ENCODE data around the gene TNP2.

The TNP2 gene

DNA sequence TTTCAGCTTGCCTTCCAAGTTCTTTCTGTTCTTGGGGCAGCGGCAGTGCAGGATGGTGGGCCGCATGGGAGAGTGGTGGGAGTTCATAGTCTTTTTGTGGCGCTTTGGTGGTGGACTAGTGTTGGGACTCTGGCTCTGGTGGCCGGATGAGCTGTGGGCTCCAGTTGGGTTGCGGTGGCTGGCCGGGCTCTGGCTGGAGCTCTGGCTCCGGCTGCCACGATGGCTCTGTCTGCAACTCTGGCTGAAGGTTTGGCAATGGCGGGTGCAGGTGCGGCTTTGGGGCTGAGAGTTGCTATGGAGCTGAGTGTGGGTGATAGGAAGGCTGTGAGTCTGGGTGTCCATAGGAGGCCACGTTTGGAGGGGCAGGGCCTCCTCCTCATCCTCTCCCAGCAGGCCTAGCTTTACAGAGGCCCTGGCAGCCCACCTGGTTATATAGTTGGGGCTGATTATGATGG is at the start of gene TNP2:
TSS of gene TNP2 (minus strand) at position 405 of the 455 bp plus-strand sequence. CDS start at position 342, 63 bp downstream.
- no peak for DNase-seq (ENCODE audit: low spot score)

DNA sequence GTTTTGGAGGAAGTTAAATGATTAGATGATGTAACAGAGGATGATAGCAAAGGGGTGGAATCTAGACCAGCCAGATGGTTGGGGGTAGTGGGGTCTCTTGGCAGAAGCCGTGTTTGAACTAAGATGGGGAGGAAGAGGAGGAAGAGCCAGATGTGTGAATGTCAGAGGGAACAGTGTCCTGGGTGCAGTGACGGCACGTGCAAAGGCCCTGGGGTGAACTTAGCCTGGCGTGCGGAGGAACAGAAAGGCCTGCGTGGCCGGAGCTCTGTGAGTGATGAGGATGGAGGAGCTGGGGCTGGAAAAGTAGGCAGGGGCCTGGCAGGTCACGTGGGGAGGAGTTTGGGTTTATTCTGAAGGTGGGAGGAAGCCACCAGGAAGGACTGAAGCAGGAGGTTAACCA is 49.7 kb upstream of the TNP2 start:
- no peak for DNase-seq (ENCODE audit: low spot score)

DNA sequence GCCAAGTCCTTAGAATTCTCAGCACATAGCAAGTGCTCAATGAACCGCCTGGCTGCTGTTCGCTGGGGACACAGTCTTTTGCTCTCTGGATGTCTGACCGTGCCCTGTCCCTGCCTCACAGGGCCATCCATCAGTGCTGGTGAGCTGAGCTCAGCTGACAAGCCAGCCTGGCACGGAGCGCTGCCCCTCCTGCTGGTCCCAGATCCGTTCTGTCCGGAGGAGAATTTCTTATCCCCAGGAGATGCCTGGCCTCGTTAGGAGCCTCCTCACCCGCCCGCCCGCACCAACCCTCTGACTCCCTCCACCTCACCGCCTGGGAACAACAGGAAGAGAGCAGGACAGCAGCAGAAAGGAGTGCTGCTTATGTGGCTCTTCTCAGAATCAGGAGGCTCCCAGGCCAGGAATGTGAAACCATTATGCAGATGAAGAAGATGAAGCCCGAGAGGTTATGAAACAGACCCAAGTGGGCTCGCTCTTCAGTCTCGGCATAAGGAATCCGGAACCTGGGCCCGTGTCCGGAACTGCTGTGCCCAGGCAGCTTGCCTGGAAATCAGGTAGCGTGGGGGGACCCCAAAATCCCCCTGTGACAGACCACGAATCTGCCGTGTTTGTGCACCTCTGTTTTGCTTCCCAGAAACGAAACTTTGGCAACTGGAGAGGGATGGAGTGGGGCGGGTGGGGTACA is 47.3 kb upstream of the TNP2 start:
- no peak for DNase-seq (ENCODE audit: low spot score)

DNA sequence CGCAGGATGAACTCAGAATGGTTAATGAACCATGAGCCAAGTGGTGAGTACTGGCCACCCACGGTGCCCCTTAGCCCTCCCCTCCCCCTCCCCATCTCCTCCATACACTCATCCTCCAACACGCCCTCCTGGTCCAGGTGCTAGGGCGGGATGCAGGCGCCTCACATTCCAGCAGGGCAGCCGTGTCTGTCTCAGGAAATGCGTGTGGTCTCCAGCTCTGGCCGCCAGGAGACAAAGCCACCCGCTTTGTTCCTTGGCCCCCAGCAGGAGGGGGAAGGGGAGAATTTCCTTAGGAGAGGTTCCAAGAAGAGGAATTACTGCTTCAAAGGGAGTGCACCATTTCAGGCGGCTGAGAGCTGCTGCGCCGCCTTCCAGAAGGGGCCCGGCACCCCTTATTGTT is 46.4 kb upstream of the TNP2 start:
- no peak for DNase-seq (ENCODE audit: low spot score)

DNA sequence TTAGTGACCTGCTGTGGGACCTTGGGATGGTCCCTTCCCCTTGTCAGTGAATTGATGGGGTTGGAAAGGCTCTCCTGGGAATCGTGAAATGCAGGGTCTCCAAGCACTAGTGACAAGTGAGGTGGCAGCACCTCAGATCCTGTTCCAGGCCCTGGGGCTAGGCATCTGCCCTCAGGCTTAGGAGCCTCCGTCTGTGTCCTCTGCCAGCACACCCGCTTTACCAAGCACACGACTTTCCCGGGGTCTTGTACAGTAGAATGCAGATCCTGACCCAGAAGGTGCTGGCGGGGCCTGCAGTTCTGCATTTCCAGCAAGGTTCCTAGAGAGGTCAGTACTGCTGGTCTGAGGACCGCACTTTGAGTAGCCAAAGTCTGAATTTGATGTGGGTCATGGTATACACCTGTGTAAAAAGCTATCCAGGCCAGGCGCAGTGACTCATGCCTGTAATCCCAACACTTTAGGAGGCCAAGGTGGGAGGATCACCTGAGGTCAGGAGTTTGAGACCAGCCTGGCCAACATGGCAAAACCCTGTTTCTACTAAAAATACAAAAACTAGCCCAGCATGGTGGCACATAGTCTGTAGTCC is 45.3 kb upstream of the TNP2 start:
- DNase-seq (ENCODE audit: low spot score) = no peak

DNA sequence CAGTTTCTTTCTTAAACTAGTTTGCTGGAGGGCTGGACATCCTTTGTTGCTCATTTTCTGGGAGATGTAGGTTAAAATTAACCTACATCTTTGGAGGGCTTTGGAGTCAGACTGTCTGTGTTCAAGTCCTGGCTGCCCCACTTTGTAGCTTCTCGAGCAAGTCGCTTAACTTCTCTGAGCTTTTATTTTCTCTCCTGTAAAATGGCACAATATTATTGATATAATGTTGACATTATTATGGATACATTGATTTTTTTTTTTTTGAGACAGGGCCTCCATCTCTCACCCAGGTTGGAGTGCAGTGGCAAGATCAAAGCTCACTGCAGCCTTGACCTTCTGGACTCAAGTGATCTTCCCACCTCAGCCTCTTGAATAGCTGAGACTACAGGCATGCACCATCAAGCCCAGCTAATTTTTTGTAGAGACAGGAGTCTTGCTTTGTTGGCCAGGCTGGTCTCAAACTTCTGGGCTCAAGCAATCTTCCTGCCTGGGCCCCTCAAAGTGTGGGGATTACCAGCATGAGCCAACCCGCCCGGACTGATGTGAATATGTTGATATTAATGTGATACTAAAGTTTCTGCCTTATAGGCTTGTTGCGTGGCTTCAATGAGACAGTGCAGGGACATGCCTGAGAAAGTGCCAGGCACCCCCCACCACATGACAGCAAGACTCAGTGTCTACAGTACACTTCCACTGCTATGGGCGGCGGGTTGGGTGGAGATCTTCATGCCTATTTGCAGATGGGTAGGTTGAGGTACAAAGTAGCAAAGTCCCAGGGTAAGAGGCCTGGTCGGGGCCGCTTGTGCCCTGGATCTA is 44.6 kb upstream of the TNP2 start:
- no peak for DNase-seq (ENCODE audit: low spot score)

DNA sequence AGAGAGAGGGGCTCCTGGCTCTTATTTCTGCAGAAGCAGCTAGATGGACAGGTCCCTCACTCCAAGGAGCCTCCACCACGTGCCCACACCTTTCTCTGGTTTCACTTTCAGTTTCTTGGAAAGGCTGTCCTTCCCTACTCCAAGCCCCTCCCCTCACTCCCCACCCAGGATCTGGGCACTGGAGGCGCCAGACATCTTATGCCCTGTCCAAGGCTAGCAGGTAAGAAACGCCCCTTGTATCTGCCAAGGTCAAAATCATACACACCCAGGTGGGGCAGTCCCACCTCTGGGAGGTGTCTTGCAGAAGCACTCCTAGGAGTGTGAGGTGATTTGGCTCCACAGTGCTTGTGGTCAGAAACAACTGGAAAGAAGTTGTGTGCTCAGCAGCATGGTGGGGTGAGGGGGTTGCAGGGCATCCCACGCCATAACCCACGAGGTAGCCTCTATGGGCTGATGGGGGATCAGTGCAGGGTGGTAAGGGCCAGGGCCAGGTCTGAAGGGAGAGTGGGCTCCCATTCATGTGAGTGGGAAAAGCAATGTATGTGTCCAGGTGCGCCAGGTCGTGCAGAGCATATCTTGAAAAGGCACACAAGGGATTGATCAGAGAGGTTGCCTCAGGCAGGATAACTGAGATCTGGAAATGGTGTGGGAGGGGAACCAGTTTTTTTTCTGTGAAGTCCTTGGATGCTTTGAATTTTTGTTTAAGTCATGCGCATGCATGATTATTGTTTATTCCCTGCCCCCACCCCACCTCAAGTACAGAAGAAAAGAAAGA is 43.8 kb upstream of the TNP2 start:
- DNase-seq (ENCODE audit: low spot score) = peak; percentile 45

DNA sequence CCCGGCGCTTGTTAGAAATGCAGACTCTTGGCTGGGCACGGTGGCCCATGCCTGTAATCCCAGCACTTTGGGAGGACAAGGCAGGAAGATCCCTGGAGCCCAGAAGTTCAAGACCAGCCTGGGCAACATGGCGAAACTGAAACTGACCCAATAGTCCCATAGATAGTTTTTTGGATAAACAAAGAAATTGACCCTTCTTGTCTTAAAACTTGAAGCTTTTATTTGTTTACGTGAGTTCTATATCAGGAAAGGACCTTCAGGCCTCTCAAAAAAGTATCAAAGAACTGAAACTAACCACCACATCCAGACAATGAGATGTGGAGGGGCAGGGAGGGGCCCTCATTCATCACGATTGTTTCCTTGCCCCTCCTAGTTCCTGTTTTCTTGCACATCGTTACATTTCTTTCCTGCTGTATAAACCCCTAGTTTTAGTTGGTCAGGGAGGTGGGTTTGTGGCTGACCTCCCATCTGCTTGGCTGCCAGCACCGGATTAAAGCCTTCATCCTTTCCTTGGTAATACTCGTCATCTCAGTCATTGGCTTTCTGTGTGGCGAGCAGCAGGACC is 42.0 kb upstream of the TNP2 start:
- no peak for DNase-seq (ENCODE audit: low spot score)

DNA sequence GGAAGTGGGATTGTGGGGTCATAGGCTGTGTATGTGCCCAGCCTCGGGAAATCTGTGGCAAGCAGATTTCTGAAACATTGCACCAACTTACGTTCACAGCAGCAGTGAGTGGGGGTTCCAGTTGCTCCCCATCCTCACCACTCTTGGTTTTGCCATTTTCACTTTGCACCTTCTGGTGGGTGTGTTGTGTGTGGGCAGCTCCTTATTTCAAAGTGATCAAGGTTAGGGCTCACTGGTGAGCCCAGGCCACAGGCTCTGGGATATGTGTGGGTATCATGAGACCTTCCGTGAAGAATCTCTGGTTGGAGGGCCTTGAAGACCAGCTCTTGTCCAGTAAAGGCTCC is 41.5 kb upstream of the TNP2 start:
- no peak for DNase-seq (ENCODE audit: low spot score)

DNA sequence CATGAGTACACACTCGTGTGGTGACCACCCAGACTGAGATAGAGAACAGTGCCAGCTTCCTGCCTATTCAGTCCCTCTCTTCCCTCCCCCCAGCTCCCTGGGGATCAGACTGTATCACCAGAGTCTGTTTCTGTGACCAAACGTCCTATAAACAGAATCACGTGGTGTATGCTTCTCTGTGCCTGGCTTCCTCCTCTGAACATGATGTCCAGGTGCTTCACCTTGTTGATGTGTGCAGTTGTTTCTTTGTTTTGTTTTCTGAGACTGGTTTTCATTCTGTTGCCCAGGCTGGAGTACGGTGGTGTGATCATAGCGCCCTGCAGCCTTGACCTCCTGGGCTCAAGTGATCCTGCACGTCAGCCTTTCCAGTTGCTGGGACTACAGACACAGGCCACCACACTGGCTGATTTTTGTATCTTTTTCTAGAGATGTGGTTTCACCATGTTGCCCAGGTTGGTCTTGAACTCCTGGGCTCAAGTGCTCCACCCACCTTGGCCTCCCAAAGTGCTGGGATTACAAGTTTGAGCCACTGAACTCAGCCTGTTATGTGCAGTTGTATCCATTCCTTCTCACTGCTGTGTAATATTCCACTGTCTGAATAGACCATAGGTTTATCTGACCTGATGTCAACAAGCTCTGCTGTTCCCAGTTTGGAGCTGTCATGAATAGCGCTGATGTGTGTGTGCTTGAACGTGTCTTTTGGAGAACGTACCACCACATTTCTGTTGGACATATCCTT is 40.9 kb upstream of the TNP2 start:
- no peak for DNase-seq (ENCODE audit: low spot score)

DNA sequence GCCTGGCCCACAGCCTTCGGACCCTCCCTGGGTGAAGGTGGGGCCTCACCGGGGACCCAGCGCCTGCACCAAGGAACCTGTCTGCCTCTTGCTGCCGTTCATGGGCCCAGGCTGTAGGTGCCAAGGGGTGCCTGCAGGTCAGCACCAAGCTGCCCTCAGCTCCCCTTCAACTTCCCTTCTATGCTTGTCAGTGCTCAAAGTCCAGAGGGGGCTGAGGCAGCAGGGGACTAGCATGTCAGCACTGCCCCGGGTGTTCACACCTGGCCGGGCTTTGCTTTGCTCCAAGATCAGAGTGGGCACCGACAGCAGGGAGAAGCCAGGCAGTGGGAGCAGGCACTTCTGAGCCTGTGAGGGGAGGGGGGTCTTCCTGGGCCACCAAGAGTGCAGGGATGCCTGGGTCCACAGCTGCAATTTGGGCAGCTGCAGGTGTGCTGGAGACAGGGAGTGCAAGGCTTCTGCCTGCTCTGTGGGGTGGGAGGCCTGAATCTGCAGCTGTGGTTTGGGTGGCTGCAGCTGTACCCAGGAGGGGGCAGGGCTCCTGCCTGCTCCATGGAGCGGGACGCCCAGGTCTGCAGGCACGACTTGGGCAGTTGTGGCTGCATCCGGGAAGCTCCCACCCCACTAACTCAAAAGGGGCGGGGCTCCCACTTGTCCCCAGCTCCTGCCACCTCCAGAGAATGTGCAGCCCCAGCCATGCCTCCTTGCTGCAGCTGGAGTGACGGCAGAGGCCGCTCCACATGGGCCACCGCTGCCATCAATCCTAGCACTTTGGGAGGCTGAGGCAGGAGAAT is 39.6 kb upstream of the TNP2 start:
- no peak for DNase-seq (ENCODE audit: low spot score)

DNA sequence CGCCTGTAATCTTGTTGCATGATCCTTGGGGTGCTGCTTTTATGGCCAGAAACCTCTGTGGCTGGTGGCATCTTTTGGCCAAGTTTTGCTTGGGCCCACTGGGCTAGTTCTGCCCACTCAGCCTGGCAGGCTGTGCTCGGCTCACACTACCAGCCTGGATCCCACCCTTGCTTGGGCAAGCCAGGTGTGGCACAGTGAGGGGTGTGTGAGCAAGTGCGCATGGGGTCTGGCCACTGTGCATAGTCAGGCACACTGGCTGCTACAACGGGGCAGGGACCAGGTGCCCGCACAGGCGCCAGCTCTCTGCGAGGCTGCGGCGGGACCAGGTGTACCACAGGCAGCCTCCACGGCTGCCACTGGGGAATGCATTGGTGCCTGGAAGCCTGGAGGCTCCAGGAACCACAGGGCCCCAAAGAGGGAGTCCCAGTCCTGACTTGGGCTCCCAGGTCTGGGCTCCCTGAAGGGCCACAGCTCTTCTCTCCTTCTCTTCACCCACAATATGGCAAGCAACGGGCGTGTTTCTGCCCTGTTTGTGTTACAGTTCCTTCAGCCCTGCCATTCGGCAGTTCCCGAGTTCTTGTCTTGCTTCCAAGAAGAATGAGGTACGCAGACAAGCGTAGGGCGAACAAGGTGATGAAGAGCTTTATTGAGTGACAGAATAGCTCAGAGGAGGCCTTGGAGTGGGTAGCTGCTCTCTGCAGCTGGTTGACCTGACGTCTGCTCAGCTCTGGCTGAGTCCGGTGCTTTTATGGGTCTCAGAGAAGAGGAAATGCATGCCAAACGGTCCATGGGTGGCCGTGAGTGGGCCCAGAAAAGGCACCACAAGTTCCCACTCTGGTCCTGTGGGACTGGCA is 38.7 kb upstream of the TNP2 start:
- DNase-seq (ENCODE audit: low spot score) = no peak

DNA sequence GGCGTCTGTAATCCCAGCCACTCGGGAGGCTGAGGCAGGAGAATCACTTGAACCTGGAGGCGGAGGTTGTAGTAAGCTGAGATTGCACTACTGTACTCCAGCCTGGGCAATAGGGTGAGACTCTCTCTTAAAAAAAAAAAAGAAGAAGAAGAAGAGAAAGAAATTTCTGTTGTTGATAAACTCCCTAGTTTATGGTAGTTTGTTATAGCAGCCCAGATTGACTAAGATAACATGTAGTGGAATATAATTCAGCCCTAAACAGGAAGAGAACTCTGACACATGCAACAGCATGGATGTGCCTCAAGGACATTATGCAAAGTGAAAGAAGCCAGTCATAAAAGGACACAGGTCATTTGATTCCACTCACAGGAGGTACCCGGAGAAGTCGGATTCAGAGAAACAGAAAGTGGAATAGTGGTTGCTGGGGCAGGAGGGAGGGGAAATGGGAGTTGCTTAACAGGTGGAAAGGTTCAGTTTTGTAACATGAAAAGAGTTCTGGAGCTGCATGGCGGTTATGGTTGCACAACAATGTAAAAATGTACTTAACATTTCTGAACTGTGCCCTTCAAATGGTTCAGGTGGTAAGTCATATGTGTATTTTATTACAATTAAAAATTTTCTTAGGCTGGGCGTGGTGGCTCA is 38.0 kb upstream of the TNP2 start:
- no peak for DNase-seq (ENCODE audit: low spot score)

DNA sequence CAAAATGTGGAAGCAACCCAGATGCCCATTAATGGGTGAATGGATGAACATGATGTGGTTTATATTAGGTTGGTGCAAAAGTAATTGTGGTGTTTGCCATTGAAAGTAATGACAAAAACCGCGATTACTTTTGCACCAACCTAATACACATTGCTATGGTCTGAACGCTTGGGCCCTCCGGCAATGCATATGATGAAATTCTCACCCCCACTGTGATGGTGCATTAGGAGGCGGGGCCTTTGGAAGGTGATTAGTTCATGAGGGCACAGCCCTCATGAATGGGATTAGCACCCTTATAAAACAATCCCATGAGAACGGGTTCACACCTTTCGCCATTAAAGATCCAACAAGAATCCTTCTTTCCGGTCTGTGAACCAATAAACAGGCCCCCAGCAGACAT is 37.3 kb upstream of the TNP2 start:
- DNase-seq (ENCODE audit: low spot score) = no peak

DNA sequence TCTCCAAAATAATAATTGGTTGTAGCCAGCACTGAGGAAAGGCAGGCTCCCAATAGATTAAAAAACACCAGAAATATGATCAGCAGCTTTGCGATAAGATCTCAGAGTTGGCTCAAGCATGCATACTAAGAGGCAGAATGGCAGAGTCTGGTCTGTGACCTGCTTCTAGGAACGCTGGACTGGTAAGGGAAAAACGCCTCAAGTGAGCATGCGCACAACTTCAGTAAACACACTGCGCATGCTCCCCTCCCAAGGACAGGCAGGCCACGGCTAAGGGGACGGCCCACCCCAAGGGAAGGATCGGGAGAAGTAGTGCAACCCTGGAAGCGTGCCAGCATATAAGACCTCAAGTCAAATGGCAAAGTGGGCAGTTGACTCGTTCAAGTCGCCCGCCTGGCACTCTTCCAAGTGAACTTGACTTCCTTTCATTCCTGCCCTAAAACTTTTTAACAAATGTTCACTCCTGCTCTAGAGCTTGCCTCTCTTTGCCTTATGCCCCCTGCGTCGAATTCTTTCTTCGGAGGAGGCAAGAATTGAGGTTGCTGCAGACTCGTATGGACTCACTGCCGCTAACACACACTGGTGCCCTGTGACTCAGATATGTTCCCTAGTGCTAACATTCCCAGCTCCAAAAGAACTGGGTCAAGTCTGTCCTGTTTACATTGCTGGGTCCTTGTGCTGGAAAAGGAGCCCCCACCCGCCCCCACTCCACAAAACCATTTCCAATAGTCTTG is 34.4 kb upstream of the TNP2 start:
- DNase-seq (ENCODE audit: low spot score) = no peak

DNA sequence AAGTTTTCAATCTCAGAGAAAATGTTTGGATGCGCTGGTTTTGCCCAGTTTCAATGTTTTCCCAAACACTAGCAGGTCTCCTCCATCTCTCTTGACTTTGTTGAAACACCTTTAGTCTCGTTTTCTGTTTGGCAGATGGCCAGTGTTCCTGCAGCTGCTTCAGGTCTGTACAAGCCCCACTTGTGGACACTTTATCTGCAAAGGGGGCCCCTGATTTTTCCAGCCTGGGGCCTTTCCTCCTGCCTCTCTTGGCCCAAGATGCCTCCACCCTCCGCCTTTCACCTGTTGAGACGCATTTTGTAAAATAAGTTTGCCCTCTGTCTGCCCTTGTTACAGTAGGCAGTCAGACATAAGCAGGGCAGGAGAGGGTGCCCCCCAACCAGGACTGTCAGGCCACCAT is 33.9 kb upstream of the TNP2 start:
- DNase-seq (ENCODE audit: low spot score) = no peak

DNA sequence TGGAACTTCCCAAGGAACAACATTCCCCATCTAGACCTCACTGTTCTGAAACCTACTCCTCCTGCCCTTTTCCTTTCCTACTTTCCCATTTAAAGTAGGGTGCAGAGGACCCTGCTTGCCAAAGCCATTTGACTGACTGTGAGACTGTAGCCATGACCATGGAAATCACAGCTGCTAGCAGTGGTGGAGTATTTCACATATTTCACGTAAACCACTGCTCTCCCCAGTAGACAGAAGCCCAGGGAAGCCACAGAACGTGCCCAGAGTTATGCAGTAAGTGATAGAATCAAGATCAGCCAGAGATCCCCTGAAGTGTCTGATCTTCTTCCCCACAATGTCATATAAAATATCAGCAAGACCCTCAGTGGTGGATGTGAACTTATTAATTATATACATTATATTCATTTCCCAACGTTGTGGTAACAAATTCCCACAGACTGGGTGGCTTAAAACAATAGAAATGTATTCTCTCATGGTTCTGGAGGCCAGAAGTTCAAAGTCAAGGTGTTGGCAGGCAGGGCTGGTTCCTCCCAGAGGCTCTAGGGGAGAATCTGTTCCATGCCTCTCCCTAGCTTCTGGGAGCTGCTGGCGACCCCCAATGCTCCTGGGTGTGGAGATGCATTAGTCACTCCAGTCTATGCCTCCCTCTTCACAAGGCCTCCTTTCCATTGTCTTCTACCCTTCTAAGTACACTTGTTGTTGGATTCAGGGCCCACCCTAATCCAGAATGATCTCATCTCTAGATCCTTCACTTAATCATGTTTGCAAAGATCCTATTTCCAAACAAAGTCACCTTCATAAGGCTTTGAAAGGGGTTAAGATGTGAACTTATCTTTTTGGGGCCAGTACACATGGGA is 32.7 kb upstream of the TNP2 start:
- DNase-seq (ENCODE audit: low spot score) = no peak

DNA sequence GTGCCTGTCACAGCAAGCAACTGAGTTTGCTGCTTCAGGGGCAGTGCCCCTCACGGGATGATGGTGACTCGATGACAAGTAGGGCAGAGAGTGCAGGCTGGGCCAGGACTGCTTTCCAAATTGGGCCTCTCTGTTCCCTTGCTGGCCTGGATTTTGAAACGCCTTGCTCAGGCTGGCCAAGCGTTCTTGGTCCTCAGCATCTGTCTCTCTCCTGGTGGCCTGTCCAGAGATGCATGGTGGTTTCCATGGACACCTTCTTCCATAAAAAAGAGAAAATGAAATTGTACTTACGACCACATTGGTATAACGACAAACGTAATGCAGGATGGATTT is 31.4 kb upstream of the TNP2 start:
- no peak for DNase-seq (ENCODE audit: low spot score)
